ENCODE data around the gene CD248.

CD248 gene

DNA sequence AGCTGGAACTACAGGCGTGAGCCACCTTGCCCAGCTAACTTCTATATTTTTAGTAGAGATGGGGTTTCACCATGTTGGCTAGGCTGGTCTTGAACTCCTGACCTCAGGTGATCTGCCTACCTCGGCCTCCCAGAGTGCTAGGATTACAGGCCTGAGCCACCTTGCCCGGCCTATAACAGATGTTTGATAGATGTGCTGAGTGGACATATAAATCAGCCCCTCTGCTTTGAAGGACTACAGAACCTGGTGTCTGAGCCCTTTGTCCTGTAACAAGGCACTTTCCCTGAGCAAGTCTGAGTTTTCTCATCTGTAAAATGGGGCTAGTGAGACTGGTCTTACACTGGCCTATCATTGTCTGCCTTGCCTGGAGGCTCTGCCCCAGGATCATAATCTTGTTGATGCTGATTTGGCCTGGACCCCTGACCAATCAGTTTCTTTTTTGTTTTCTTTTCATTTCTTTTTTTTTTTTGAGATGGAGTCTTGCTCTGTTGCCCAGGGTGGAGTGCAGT is 12.4 kb upstream of the CD248 start:
- no peak overlapping the region for H3K27ac ChIP-seq (replicated peaks)
- DNase-seq (ENCODE audit: low read depth in 1 of 2, low spot score in 1 of 2): no peak
- H3K4me3 ChIP-seq (replicated peaks; ENCODE audit: insufficient read depth, low read length): no peak overlapping the region
- TF ChIP-seq, protein P1, sequence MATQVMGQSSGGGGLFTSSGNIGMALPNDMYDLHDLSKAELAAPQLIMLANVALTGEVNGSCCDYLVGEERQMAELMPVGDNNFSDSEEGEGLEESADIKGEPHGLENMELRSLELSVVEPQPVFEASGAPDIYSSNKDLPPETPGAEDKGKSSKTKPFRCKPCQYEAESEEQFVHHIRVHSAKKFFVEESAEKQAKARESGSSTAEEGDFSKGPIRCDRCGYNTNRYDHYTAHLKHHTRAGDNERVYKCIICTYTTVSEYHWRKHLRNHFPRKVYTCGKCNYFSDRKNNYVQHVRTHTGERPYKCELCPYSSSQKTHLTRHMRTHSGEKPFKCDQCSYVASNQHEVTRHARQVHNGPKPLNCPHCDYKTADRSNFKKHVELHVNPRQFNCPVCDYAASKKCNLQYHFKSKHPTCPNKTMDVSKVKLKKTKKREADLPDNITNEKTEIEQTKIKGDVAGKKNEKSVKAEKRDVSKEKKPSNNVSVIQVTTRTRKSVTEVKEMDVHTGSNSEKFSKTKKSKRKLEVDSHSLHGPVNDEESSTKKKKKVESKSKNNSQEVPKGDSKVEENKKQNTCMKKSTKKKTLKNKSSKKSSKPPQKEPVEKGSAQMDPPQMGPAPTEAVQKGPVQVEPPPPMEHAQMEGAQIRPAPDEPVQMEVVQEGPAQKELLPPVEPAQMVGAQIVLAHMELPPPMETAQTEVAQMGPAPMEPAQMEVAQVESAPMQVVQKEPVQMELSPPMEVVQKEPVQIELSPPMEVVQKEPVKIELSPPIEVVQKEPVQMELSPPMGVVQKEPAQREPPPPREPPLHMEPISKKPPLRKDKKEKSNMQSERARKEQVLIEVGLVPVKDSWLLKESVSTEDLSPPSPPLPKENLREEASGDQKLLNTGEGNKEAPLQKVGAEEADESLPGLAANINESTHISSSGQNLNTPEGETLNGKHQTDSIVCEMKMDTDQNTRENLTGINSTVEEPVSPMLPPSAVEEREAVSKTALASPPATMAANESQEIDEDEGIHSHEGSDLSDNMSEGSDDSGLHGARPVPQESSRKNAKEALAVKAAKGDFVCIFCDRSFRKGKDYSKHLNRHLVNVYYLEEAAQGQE (IDR thresholded peaks at IDR 0.05; ENCODE audit: insufficient replicate concordance, low read depth): no peak
- TF ChIP-seq GABPA (IDR thresholded peaks at IDR 0.05; ENCODE audit: low read depth): no peak
- TF ChIP-seq POLR2AphosphoS5 (IDR thresholded peaks at IDR 0.05; ENCODE audit: low read depth): no peak
- no peak for TF ChIP-seq SPI1 (IDR thresholded peaks at IDR 0.05; ENCODE audit: borderline replicate concordance, low read depth)
- TF ChIP-seq, protein P2, sequence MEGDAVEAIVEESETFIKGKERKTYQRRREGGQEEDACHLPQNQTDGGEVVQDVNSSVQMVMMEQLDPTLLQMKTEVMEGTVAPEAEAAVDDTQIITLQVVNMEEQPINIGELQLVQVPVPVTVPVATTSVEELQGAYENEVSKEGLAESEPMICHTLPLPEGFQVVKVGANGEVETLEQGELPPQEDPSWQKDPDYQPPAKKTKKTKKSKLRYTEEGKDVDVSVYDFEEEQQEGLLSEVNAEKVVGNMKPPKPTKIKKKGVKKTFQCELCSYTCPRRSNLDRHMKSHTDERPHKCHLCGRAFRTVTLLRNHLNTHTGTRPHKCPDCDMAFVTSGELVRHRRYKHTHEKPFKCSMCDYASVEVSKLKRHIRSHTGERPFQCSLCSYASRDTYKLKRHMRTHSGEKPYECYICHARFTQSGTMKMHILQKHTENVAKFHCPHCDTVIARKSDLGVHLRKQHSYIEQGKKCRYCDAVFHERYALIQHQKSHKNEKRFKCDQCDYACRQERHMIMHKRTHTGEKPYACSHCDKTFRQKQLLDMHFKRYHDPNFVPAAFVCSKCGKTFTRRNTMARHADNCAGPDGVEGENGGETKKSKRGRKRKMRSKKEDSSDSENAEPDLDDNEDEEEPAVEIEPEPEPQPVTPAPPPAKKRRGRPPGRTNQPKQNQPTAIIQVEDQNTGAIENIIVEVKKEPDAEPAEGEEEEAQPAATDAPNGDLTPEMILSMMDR (IDR thresholded peaks at IDR 0.05; ENCODE audit: insufficient read depth, low read length): no peak
- H3K27me3 ChIP-seq (ENCODE audit: insufficient read depth, poor library complexity, severe bottlenecking): no peaks in the 10 kb centered on the region

DNA sequence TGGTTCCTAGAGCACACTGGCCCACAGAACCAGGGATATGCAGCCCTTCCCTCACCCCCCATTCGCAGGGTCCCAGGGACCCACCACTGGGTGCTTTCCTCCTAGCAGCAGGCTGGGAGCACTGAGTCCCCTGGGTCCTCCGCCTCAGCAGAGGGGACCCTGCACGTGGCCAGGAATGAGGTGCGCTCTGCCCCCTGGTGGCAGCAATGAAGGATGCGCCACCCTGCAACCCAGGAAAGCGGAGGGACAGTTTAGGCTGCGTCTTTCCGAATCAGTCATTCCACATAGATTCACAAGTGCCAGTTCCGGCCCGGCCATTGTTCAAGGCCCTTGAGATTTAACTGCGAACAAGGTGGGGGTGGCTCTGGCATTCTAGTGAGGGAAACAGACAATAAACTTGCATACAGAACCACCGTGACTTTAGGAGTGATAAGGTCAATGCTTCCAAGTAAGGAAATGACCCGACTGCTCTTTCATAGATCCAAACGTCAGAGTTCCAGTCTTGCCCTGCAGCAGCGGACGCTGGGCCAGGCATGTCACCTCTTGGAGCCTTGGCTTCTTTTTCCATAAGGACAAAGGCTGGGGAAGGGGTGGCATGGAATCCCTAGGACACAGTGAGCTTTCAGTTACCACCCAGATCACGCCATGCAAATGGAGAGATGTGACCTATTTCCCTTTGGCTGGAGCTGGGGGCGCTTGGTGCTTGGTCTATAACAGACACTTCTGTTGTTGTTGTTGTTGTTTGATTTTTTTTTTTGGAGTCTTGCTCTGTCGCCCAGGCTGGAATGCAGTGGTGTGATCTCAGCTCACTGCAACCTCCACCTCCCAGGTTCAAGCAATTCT is 11.7 kb upstream of the CD248 start:
- Histone ChIP-seq H3K27ac (replicated peaks) (no peak overlapping the region), H3K27me3 (ENCODE audit: insufficient read depth, poor library complexity, severe bottlenecking) (no peaks in the 10 kb centered on the region), H3K4me3 (replicated peaks; ENCODE audit: insufficient read depth, low read length) (no peak overlapping the region)
- TF ChIP-seq, protein P2 (IDR thresholded peaks at IDR 0.05; ENCODE audit: insufficient read depth, low read length): peak; percentile 81
- no peak for TF ChIP-seq POLR2AphosphoS5 (IDR thresholded peaks at IDR 0.05; ENCODE audit: low read depth)
- peak; percentile 63 to 79 for DNase-seq (ENCODE audit: low read depth in 1 of 2, low spot score in 1 of 2)

DNA sequence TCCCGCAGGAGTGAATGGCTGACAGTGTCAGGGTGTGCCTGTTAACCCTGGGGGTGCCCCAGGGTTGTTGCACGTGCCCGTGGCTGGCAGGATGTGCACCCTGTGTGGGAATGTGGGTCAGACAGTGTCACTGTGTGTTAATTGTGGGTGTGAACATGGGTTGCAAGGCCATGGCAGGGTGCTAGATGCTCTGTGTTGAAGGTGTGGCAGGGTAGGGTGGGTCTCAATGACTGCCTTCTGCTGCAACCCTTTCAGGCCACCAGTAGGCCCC is 11.1 kb upstream of the CD248 start:
- no peak for DNase-seq (ENCODE audit: low read depth in 1 of 2, low spot score in 1 of 2)
- TF ChIP-seq, protein P2 (IDR thresholded peaks at IDR 0.05; ENCODE audit: insufficient read depth, low read length): no peak
- TF ChIP-seq POLR2AphosphoS5 (IDR thresholded peaks at IDR 0.05; ENCODE audit: low read depth) (no peak), SPI1 (IDR thresholded peaks at IDR 0.05; ENCODE audit: borderline replicate concordance, low read depth) (no peak), GABPA (IDR thresholded peaks at IDR 0.05; ENCODE audit: low read depth) (no peak)
- TF ChIP-seq, protein P1 (IDR thresholded peaks at IDR 0.05; ENCODE audit: insufficient replicate concordance, low read depth): no peak
- H3K27me3 ChIP-seq (ENCODE audit: insufficient read depth, poor library complexity, severe bottlenecking): no peaks in the 10 kb centered on the region
- no peak overlapping the region for H3K4me3 ChIP-seq (replicated peaks; ENCODE audit: insufficient read depth, low read length)
- no peak overlapping the region for H3K27ac ChIP-seq (replicated peaks)

Data from HL-60 (cell line).